Measurements from ENCODE around the gene TNS1. TPM values are rescaled to one million over a fixed set of nuclear protein-coding genes. Genes with fewer than 3 reads are reported as not detected.

TNS1 gene
- polyA plus RNA-seq, 4 donors, result 56.1 to 65.8 (median 61.6) TPM

DNA sequence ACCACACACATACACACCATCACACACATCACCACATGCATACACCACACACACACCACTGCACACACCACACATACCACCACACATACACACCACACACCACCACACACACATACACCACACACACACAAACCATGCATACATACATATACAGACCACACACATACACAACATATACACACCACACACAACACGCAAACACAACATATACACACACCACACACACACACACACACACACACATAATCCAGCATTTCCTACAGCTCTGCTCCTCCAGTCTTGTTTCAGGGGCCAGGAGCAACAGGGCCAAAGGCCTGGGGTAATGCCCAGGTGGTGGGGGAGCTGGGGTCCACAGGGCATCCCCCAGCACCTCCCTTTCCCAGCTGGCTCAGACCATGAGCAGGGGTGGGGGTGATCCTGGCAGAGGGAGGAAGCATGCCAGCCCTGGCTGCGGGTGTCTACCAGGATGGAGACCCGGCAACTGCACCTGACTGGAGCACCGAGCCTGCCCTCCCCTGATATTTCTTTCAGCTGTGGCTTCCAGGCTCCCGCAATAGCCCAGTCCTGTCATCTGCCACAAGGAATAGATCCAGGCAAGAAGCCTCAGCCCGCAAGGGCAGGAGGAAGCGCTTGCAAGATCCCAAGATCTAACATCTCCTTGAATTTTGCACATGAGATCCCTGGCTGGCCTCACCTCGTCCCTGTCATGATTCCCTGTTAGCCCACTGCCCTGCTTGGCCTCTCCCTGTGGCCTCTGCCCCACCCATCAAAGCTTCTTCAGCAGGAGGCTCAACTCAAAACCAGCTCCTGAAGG lies 196.9 kb downstream of the TNS1 start:
- DNase-seq (ENCODE audit: low read depth in 4 of 4, low spot score in 3 of 4), result no peak

DNA sequence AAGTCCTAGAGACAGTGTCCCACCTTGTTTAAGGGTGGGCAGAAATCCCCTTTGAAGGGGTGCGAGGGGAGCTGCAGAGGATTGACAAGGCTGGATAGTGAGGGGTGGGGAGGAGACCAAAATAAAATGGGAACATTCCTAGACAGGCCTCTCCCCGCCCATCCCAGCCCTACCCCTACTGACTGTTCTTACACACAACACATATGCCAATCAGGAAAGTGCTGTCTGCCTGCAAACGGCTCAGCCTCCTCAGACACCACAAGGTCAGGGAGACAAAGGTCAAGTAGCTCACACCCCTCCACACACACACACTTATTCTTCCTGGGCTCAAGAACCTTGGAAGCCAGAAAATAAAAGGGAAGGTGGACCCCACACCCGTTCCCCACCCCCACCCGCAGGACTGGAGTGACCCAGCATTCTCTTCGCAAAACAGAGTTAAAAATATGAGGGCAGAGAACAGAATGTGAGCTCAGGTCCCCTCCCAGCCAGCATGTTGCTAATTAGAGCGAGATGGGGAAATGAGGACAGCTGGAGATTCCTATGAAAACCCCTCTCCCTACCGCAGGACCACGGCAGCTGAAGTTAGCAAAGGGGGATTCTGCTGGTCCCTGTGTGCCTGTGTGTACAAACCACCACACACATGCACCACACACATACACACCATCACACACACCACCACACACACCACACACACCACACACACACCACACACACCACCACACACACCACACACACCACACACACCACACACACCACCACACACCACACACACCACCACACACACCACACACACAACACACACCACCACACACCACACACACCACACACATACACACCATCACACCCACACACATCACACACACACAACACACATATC lies 197.8 kb downstream of the TNS1 start:
- no peak for DNase-seq (ENCODE audit: low read depth in 4 of 4, low spot score in 3 of 4)

DNA sequence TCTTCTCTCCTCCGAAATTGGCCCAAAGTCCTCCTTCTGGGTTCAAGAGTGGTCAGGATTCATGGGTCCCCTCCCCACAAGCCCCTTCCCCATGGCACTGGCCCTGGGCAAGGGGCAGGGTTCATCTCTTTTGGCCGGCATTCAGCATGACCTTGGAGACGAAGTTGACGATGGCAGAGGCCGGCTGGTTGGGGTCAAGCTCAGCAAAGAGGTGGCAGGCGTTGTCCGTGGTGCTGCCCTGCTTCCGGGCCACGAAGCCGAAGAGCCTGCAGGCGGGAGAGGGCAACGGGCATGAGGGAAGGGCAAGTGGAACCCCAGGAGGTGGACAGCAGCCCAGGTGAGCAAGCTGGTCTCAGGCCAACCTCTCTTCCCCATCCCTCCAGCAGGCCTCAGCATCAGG lies 198.5 kb downstream of the TNS1 start:
- no peak for DNase-seq (ENCODE audit: low read depth in 4 of 4, low spot score in 3 of 4)

DNA sequence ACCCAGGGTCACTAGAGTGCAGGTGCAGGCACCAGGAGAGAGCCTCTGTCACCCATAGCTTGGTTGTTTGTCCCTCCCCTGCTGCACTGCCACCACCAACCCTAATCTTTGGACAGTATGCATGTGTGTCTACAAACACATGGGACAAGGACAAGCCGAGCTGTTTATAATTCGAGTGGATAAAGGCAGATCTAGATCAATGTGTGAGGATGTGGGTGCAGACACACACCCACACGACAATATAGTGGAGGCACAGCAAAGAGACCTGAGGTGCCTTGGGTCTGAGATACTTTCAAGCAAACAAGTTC lies 199.2 kb downstream of the TNS1 start:
- no peak for DNase-seq (ENCODE audit: low read depth in 4 of 4, low spot score in 3 of 4)

DNA sequence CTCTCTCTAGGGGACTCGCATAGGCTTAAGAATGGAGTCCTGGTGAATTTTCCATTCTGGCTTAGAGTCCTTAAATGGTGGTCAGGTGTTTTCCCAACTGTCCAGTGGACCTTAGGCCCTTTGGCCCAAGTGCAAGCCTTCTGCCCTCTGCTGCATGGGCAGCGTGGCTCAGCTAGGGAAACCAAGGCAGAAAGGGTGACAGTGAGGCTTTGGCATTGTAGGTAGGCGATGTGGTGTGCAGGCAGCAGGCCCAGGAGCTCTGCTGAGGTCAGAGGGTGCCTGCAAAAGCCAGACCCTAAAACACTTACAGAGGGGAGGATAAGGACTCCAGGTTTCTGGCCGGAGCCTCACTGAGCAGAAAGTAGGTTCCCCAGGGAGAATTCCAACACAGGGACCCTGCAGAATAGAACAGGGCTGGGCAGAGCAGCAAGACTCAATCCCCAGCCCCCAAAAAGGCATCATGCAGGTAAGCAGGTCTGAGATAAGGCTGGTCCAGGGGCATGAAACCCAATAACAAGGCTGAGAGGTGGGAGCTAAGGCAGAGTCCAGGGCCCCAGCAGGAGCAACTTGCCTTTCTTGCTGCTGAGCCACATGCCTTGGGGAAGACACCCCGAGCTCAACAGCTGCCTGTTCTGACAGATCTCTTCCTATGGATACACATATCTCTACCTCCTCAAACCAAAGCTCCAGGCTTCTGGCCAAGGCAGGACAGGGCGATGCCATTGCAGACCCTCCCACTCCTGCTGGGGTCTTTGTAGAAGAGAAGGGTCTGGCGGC lies 199.7 kb downstream of the TNS1 start:
- no peak for DNase-seq (ENCODE audit: low read depth in 4 of 4, low spot score in 3 of 4)

DNA sequence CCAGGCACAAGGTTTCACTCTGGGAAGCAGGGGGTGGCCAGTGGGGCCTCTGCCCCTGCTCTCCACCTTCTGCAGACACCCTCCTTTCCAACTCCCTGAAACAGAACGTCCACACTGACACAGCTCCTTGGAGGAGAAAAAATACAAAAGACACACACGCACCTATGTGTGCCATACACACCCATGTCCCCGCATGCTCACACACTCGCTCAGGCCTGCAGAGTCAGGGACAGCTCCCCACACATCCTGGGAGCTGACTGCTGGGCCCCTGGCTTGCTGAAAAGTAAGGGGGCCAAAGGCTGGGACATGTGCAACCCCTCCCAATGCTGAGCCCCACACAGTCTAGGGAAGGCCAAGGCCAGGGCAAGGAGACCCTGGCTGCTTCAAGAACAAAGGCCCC lies 200.5 kb downstream of the TNS1 start:
- DNase-seq (ENCODE audit: low read depth in 4 of 4, low spot score in 3 of 4), result no peak

DNA sequence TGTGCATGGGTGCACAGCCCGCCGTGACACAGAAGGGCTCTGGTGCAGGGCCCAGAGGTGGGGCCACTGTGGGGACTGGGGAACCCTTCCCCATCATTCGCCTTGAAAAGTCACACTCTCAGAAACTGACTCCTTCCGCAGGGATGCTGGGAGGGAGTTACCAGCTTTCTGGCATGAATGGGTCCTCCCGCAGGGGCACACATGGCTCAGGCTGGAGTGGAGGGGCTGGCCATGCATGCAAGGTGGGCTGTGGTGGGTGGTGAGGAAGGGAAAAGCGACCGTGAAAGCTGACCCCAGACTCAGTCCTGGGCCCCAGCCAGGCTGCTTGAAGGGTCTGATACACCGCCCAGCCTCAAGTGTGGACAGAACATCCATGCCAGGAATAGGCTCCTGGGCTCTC lies 201.1 kb downstream of the TNS1 start:
- no peak for DNase-seq (ENCODE audit: low read depth in 4 of 4, low spot score in 3 of 4)

DNA sequence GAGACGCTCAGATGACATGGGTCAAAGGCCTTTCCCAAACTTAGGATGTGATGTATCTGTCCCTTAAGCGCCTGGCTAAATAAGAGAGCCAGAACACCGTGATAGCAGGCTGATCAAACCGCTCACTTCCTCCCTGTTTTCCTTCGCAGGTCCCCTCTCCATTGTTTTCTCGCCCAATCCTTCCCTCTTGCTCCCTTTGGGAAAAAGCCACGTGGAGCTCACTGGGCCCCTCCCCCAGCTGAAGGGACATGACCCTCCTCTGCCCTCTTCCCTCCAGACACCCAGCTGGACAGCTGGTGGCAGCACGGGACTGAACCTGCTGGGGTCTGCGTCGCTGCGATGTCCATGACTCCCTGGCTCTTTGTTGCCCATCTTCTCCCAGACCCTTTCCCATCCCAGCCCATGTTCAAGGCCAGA lies 201.7 kb downstream of the TNS1 start:
- DNase-seq (ENCODE audit: low read depth in 4 of 4, low spot score in 3 of 4), result no peak

DNA sequence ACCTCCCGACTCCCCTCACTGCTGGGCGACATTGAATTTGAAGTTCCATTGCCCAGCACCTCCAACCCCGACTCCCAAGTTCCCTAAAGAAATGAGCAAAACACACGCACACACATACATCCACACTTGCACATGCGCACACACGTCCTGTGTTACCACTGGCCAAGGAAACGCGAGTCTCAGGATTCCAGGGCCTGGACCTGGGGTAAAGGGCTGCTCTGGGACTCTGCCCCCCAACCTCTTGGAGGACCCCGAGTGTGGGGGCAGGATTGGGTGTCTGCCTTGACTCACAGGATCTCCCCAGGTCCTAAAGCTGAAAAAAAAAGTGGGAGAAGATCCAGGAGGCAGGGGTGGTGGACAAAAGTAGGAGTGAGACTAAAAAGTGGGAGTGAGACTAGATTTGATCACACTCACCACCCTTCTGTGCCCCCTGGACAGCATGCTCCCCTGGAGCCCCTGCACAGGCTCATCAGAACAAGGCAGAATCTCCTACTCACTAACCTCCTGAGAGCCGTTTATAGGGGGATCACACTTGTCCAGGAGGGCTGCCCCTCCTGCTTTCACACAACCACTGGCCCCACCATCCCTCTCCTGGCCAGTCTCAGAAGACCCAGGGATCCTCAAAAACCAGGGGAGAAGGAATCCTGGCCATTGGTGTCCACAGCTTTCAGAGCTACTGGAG lies 202.2 kb downstream of the TNS1 start:
- DNase-seq (ENCODE audit: low read depth in 4 of 4, low spot score in 3 of 4), result no peak

DNA sequence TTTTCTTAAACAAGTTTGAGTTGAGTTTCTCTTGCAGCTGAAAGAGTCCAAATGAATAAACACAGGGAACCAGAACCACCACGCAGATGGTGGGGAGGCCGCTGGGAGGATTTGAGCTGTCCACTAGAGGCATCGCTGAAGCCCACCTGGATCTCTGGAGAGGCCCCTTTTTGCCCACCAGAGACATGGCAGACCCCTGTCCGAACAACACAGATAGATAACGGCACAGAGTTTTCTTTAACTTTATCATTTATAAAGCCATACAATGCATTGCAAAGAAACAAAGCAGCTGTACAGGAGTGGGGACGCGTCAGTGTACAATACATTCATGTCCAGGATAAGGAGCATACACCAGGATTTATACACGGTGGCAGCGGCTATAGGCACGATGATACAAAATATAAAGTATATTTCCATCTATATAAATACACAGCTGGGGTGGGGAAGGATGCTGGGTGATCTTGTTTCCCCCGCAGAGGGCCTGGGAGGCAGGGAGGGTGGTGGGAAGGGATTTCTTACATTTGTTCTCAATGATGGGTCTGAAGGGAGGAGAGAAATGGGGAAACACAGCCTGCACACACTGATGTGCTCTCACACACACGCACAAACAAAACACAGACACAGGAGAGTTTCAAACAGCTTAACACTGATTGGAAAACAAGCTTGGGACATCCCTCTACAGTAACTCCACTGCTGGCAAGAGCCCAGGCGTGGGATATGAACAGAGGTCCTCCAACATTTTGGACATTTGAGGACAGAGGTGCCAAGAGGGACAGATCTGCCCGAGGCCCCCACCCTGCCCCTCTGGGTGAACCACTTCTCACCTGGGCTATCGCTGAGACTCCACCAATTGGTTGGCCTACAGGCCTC lies 203.0 kb downstream of the TNS1 start:
- DNase-seq (ENCODE audit: low read depth in 4 of 4, low spot score in 3 of 4), result no peak

DNA sequence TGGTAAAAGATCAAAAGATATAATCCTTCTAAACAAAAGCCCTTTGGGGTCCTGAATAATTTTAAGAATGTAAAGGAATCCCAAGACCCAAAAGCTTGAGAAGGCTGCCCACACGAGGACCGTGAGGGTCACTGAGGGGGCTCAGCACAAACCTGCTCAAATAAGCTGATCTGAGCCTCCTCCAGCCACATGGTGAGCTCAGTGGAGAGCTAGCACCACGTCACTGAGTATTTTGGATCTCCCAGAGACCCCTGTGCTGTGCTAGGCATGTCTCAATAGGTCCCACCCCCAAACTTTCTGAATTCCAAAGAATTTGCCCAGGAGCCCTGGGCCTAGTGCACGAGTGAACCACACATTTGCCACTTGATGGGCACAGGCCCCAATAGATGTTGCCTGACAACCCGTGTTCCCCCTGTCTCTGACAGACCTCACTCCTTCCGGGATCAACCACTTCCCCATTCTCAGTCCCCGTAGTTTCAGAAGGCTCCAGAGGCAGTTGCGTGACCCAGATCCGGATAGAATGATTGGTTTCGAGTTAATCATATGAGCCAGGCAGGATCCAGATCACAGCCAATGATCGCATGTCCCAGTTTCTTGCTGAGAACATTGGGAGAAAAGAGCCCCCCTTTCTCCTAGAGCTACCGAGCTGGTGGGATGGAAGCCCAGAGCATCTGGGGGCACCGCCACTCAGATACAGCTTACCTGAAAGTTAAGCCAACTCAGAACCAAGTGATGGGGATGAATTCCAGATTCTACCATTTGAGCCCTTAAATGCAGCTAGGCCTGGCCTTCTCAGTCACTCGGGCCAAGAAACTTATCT lies 203.8 kb downstream of the TNS1 start:
- no peak for DNase-seq (ENCODE audit: low read depth in 4 of 4, low spot score in 3 of 4)

DNA sequence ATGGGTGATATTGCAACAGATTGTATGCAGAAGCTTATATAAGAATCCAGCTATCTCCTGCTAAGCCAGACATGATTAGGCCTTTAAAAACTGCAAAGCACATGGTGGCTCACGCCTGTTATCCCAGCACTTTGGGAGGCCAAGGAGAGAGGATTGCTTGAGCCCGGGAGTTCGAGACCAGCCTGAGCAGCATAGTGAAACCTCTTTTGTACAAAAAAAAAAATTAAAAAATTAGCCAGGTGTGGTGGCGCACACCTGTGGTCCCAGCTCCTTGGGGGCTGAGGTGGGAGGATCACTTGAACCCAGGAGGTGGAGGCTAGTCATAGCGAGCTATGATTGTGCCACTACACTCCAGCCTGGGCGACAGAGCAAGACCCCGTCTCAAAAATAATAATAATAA lies 204.6 kb downstream of the TNS1 start:
- no peak for DNase-seq (ENCODE audit: low read depth in 4 of 4, low spot score in 3 of 4)

DNA sequence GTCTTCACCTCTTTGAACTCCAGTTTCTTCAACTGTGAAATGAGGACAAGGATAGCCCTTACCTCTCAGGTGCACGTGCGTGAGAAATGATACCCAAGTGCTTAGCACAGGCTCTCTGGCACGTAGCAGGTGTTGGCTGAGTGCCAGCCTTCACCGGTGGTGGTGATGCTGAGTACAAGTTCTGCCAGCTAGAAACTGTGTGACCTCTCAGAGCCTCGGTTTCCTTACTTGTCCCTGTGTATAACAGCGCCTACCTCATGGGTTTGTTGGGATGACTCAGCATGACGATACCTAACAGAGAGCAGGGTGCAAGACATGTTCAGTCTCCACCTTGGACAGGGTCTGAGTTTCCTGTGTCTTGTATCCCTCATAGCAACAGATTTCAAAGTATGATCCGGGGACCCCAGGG lies 205.1 kb downstream of the TNS1 start:
- no peak for DNase-seq (ENCODE audit: low read depth in 4 of 4, low spot score in 3 of 4)

DNA sequence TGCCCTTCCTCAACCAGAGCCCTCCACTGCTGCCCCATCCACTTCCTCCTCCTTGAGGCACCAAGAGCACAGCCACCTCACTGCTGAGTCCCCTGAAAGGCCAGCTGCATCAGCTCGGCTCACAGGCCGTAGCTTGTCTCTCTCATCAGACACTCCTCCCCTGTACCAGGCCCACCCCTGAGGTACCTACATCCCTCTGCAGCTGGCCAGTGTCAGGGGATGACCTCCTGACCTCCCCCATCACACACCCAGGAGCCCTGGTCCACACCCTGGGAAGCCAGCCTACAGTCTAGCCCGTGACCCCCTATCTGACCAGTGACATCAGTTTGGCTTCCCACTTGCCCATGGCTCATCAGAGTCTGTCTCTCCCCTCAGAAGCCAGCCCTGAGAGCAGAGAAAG lies 205.6 kb downstream of the TNS1 start:
- no peak for DNase-seq (ENCODE audit: low read depth in 4 of 4, low spot score in 3 of 4)

DNA sequence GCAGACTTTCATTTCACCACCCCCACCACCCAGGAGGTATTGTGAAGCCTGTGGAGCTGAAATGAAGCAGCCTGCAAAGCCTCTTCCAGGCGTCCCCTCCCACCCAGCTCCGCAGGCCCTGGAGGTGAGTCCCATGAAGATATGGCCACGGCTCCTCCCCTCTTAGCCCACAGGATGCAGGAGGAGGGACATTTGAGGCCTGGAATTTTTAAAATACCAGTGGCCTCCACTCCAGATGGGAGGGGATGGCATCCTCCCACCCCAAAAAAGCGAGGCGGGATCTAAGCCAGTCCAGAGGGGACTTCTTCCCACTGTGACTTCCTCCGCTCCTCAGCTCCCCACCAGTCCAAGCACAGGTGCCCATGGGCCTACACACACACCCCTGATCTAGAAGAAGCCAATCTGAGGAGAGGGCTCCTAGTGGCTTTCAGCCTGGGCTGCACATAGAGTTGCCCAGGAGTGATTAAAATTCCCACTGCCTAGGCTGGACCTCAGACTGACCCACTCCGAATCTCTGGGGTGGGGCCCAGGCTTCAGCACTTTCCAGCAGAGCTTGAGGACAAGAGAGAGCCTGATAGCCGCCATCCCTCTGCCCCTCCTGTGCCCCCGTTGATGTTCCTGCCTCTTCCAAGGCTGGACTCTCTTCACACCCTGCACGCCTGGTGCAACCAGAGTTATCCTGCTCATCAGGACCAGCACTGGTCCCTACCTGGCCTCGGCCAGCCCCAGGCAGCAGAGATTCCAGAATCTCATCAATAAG lies 206.9 kb downstream of the TNS1 start:
- no peak for DNase-seq (ENCODE audit: low read depth in 4 of 4, low spot score in 3 of 4)

DNA sequence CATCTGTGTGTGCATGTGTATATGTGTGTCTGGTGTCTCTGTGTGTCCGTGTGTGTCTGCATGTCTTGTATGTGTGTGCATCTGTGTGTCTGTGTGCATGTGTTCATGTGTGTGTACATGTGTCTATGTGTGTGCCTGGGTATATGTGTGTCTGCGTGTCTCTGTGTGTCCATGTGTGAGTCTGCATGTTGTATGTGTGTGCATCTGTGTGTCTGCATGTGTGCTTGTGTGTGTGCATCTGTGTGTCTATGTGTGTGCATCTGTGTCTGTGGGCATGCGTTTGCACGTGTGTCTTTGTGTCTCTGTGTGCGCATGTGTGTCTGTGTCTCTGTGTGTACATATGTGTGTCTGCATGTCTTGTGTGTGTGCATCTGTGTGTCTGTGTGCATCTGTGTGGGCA lies 207.7 kb downstream of the TNS1 start:
- no peak for DNase-seq (ENCODE audit: low read depth in 4 of 4, low spot score in 3 of 4)

DNA sequence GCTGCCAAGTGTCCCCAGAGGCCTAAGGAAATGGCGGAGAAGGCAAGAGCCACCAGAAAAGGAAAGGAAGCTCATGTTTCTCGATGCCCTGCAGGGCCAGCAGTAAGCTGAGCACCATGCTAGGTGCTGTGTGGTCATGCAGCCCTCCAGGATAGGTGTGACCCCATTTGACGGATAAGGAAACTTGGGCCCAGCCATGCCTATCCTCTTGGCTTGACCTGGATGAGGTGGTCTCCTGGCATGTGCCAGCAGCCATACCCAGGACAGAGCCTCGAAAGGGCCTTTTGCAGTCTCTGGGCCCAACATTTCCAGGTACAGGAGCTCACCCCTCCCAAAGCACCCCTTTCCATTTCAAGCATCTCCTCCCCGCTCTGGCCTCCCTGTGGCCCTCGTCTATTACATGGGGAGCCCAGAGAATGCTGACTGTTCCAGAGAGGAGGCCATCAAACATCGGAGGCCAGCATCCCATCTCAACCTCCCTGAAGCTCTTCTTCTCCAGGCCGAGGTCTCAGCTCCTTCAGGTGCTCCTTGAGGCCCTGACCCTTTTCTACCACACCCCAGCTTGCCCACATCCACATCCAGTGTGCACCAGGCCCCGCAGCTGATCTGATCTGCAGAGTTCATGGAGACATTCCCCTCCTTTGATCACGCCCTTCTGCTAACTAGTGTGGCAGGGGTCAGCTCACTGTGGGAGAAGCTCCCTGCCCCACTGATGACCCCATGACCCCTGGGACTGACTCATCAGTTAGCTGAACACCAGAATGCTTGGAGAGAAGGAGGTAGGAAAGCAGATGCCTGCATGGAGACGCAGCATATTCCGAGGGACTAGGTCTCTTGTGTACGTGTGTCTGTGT lies 208.4 kb downstream of the TNS1 start:
- DNase-seq (ENCODE audit: low read depth in 4 of 4, low spot score in 3 of 4), result no peak
